OCI-LY3 (cell line): Measurements from ENCODE around the gene IGBP1.

Experiments used
- EZH2phosphoT487 ChIP-seq: fragments of 200-600 bp; shearing (Covaris generic); IDR thresholded peaks from 2 replicates; pipeline ENCODE4 v1.6.1; 2018; ENCODE audit warnings: antibody characterized with exemption, mixed run types, low read depth
- TF ChIP-seq, protein P1 (sequence below): fragments of 200-600, 300-600 bp; sonication (generic); IDR thresholded peaks from 2 replicates; pipeline ENCODE4 v1.5.1; 2014; ENCODE audit warnings: antibody characterized with exemption, low read length, low read depth

DNA sequence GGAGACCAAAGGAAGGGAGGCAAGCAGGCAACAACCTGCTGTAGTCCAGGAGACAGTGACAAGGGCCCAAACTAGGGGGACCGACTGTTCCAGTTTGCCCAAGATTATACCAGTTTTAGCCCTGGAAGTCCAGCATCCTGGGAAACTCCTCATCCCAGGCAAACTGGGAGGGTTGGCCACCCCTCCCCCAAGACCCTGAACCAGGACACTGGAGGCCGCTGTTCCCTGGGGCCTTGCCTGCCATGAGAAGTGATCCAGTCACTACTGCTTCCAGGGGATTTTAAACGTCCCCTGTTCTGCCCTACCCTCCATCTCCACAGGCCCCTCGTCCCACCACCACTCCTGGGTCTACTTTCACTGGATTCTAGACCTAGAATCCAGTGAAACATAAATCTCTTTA is 39.7 kb downstream of the IGBP1 start:
- TF ChIP-seq, protein P1, sequence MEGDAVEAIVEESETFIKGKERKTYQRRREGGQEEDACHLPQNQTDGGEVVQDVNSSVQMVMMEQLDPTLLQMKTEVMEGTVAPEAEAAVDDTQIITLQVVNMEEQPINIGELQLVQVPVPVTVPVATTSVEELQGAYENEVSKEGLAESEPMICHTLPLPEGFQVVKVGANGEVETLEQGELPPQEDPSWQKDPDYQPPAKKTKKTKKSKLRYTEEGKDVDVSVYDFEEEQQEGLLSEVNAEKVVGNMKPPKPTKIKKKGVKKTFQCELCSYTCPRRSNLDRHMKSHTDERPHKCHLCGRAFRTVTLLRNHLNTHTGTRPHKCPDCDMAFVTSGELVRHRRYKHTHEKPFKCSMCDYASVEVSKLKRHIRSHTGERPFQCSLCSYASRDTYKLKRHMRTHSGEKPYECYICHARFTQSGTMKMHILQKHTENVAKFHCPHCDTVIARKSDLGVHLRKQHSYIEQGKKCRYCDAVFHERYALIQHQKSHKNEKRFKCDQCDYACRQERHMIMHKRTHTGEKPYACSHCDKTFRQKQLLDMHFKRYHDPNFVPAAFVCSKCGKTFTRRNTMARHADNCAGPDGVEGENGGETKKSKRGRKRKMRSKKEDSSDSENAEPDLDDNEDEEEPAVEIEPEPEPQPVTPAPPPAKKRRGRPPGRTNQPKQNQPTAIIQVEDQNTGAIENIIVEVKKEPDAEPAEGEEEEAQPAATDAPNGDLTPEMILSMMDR: no peak
- no peak for TF ChIP-seq EZH2phosphoT487
